Panc1 (cell line): ENCODE data around the gene RBMS3. TPM values are rescaled to one million over a fixed set of nuclear protein-coding genes. Genes with fewer than 3 reads are reported as not detected.

Source experiments
- ATAC-seq: fragments of 200-7000 bp; cut with Tn5 transposase; 2 replicates; pipeline ENCODE4 v1.9.1; 2020; ENCODE audit warnings: mild to moderate bottlenecking, moderate library complexity
- BruUV-seq: library from RNA; stranded (reverse); fragments of 400-500 nt; replicated peaks from 2 replicates; lab custom pipeline; 2021; lab: Mats Ljungman, UMichigan
- CTCF ChIA-PET: fragments of 300-600 bp; sonication (Branson Sonifier 250); formaldehyde crosslinking; loops from one replicate; lab custom pipeline; 2022; ENCODE audit warnings: antibody characterized with exemption; lab: Charles Lee
- POLR2A ChIA-PET: fragments of 300-600 bp; sonication (Branson Sonifier 250); formaldehyde crosslinking; loops from one replicate; lab custom pipeline; 2022; ENCODE audit warnings: antibody characterized with exemption; lab: Charles Lee
- DNase-seq: peaks from one replicate; pipeline ENCODE4 v3.0.0-alpha.2; 2010; ENCODE audit warnings: low read depth, low spot score
- H3K27ac ChIP-seq: 2 replicates; pipeline ENCODE4 v1.5.1; 2011; ENCODE audit warnings: mild to moderate bottlenecking, low read length, inconsistent platforms
- H3K27me3 ChIP-seq: fragments of 200-500 bp; sonication (Bioruptor generic); 2 replicates; pipeline ENCODE4 v1.6.0; 2014; ENCODE audit warnings: low read length, inconsistent platforms; ENCODE audit not compliant: control insufficient read depth, insufficient read depth
- H3K36me3 ChIP-seq: fragments of 200-500 bp; sonication (Bioruptor generic); 2 replicates; pipeline ENCODE4 v1.5.1; 2014; ENCODE audit warnings: inconsistent platforms, mild to moderate bottlenecking, low read length, moderate library complexity; ENCODE audit not compliant: control insufficient read depth, insufficient read depth
- H3K4me1 ChIP-seq: 2 replicates; pipeline ENCODE4 v1.5.1; 2011; ENCODE audit warnings: inconsistent platforms, mild to moderate bottlenecking, low read length, moderate library complexity; ENCODE audit not compliant: control insufficient read depth, insufficient read depth
- H3K4me3 ChIP-seq, 2 experiments: 2 replicates each; pipeline ENCODE4 v1.5.1; 2011 to 2012; ENCODE audit warnings: low read depth in 2 of 2, low read length in 2 of 2, mild to moderate bottlenecking in 2 of 2, inconsistent platforms in 1 of 2, moderate library complexity in 1 of 2
- H3K9me3 ChIP-seq: fragments of 200-500 bp; sonication (Bioruptor generic); 2 replicates; pipeline ENCODE4 v1.5.1; 2014; ENCODE audit warnings: low read depth, mild to moderate bottlenecking, inconsistent platforms, low read length, moderate library complexity; ENCODE audit not compliant: control insufficient read depth, insufficient read depth
- POLR2AphosphoS5 ChIP-seq: IDR thresholded peaks from 2 replicates; pipeline ENCODE4 v1.6.1; 2012; ENCODE audit warnings: mild to moderate bottlenecking, low read depth, low read length, moderate library complexity
- REST ChIP-seq, 2 experiments: IDR thresholded peaks; 2 replicates each; pipeline ENCODE4 v1.6.1; 2011 to 2012; ENCODE audit warnings: low read depth in 2 of 2, control low read depth in 1 of 2, low read length in 1 of 2, mild to moderate bottlenecking in 1 of 2, moderate library complexity in 1 of 2; ENCODE audit not compliant: insufficient read depth in 1 of 2
- SIN3A ChIP-seq: IDR thresholded peaks from 2 replicates; pipeline ENCODE4 v1.6.1; 2012; ENCODE audit warnings: low read depth, mild to moderate bottlenecking, low read length, moderate library complexity, borderline replicate concordance; ENCODE audit not compliant: insufficient read depth
- TCF7L2 ChIP-seq: IDR thresholded peaks from 2 replicates; pipeline ENCODE4 v1.6.1; 2011; ENCODE audit warnings: mild to moderate bottlenecking, low read depth, low read length, inconsistent platforms
- in situ Hi-C: cut with HindIII; loops from 2 replicates; pipeline ENCODE4 v1.10.0; 2016; ENCODE audit warnings: low sequenced_read_pairs, low pct_unique_long_range_greater_than_20kb
- intact Hi-C: fragments of 100-400 bp; cut with micrococcal nuclease; formaldehyde crosslinking; loops from one replicate; pipeline ENCODE4 v1.10.0; 2022; ENCODE audit not compliant: unreplicated experiment
- total RNA-seq: library from RNA; stranded (reverse); gene quantifications from one replicate; pipeline ENCODE4 v1.2.1, GENCODE V29; 2021; ENCODE audit not compliant: unreplicated experiment
- TF ChIP-seq, protein P1 (sequence below): fragments of 450-650 bp; IDR thresholded peaks from 2 replicates; pipeline ENCODE4 v1.5.1; 2017; ENCODE audit warnings: mild to moderate bottlenecking

Gene RBMS3
- total RNA-seq, 1 experiment from 2014 or later = 1.1 TPM

DNA sequence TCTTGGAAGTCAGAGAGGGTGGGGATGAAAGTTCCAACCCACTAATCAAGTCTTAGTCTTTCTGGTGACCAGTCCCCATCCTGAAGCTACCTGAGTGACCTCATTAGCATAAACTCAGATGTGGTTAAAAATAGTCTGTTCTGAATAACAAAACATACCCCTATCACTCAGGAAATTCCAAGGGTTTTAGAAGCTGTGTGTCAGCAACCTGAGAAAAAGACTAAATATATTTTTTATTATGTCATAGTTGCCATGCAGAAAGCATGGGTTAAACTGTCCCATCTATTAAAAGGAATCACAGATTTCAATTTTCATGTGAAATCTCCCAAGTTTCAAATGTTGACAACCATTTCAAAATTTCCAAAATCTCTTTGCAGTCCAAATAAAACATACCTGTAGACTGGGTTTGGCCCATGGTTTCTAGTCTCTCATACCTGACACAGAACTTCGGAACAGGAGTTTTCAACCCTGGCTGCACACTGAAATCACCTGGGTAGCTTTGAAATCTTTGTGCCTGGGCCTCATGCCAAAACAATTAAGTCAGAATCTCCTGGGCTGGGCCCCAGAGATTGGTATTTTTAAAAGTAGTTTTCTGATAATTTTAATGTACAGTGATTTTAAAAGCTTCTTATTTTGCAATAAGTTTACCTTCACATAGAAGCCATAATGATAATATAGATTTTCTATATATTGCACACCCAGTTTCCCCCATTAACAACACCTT, 476.3 kb downstream of the RBMS3 start:
- Histone ChIP-seq H3K27ac (no peak overlapping the region), H3K27me3 (no peaks in the 10 kb centered on the region), H3K9me3 (no peaks in the 10 kb centered on the region), H3K36me3 (no peaks in the 10 kb centered on the region), H3K4me1 (no peaks in the 10 kb centered on the region), H3K4me3 (no peak overlapping the region)
- ChIA-PET CTCF (no interaction called here), POLR2A (no interaction called here)
- BruUV-seq = no TSS peak
- DNase-seq = no peak
- in situ Hi-C loops (no loop called here), intact Hi-C loops (no loop called here)
- no peak for ATAC-seq
- TF ChIP-seq REST (IDR thresholded peaks at IDR 0.05; ENCODE audit: insufficient read depth in 1 of 2, low read depth in 2 of 2, low read length in 1 of 2) (no peak), POLR2AphosphoS5 (no peak), TCF7L2 (no peak), SIN3A (no peak)
- TF ChIP-seq, protein P1, sequence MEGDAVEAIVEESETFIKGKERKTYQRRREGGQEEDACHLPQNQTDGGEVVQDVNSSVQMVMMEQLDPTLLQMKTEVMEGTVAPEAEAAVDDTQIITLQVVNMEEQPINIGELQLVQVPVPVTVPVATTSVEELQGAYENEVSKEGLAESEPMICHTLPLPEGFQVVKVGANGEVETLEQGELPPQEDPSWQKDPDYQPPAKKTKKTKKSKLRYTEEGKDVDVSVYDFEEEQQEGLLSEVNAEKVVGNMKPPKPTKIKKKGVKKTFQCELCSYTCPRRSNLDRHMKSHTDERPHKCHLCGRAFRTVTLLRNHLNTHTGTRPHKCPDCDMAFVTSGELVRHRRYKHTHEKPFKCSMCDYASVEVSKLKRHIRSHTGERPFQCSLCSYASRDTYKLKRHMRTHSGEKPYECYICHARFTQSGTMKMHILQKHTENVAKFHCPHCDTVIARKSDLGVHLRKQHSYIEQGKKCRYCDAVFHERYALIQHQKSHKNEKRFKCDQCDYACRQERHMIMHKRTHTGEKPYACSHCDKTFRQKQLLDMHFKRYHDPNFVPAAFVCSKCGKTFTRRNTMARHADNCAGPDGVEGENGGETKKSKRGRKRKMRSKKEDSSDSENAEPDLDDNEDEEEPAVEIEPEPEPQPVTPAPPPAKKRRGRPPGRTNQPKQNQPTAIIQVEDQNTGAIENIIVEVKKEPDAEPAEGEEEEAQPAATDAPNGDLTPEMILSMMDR = no peak

DNA sequence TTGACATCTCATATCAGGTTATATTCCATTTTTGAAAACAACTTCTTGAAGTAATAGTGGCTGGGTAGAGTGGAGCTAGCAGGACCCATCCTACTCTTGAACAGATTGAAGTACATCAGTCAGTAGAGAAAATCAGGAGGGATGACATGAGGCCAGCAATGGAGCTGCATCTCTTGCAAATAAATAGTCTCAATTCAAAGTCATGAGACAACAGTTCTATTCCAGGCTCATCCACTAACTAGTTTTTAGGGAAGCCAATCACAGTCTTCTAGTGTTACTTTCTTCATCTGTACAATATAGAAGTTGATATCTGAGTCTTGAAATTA, 477.2 kb downstream of the RBMS3 start:
- in situ Hi-C loops (no loop called here), intact Hi-C loops (no loop called here)
- Histone ChIP-seq H3K4me1 (no peaks in the 10 kb centered on the region), H3K9me3 (no peaks in the 10 kb centered on the region), H3K27me3 (no peaks in the 10 kb centered on the region), H3K36me3 (no peaks in the 10 kb centered on the region), H3K4me3 (no peak overlapping the region), H3K27ac (no peak overlapping the region)
- ChIA-PET CTCF (no interaction called here), POLR2A (no interaction called here)
- no TSS peak for BruUV-seq
- DNase-seq (no peak), ATAC-seq (no peak)
- TF ChIP-seq TCF7L2 (no peak), POLR2AphosphoS5 (no peak), REST (IDR thresholded peaks at IDR 0.05; ENCODE audit: insufficient read depth in 1 of 2, low read depth in 2 of 2, low read length in 1 of 2) (no peak), SIN3A (no peak)
- TF ChIP-seq, protein P1 = no peak
